H1 (cell line): Measurements from ENCODE around the gene MAJIN. TPM values are rescaled to one million over a fixed set of nuclear protein-coding genes. Genes with fewer than 3 reads are reported as not detected.

ENCODE experiments used
- CTCF ChIA-PET: fragments of 300-600 bp; sonication (Branson Sonifier 250); formaldehyde crosslinking; loops from one replicate; lab custom pipeline; 2021; ENCODE audit not compliant: partially characterized antibody; lab: Charles Lee
- POLR2A ChIA-PET: fragments of 300-600 bp; sonication (Branson Sonifier 250); formaldehyde crosslinking; loops from one replicate; lab custom pipeline; 2021; ENCODE audit warnings: inconsistent platforms; ENCODE audit not compliant: partially characterized antibody; lab: Charles Lee
- DNase-seq, 2 experiments: peaks; one replicate each; pipeline versions ENCODE4 v3.0.0 to v3.0.0-alpha.2; 2010 to 2022; ENCODE audit warnings: low spot score in 2 of 2, low read depth in 1 of 2, mixed read lengths in 1 of 2
- FAIRE-seq: peaks from 2 replicates; lab custom pipeline; 2011; peaks lifted over from hg19 to GRCh38; lab: Jason Lieb, UNC
- H2AFZ ChIP-seq: 2 replicates; pipeline ENCODE4 v1.8.1; 2012; ENCODE audit warnings: low read length, inconsistent platforms
- H2AK5ac ChIP-seq: 2 replicates; pipeline ENCODE4 v1.6.1; 2013; ENCODE audit warnings: low read depth, low read length
- H2BK120ac ChIP-seq: replicated peaks from 2 replicates; pipeline ENCODE3; 2013; ENCODE audit warnings: low read depth, low read length, inconsistent platforms
- H2BK12ac ChIP-seq: 2 replicates; pipeline ENCODE4 v1.6.1; 2013; ENCODE audit warnings: low read depth, low read length
- H2BK15ac ChIP-seq: 2 replicates; pipeline ENCODE4 v1.6.1; 2013; ENCODE audit warnings: low read length
- H2BK20ac ChIP-seq: 2 replicates; pipeline ENCODE4 v1.6.1; 2013; ENCODE audit warnings: low read length
- H2BK5ac ChIP-seq: 2 replicates; pipeline ENCODE4 v1.6.1; 2013; ENCODE audit warnings: low read depth, low read length
- H3K14ac ChIP-seq: 2 replicates; pipeline ENCODE4 v1.6.1; 2013; ENCODE audit warnings: inconsistent platforms; ENCODE audit not compliant: insufficient read length
- H3K18ac ChIP-seq: 2 replicates; pipeline ENCODE4 v1.6.1; 2013; ENCODE audit warnings: low read length; ENCODE audit errors: extremely low read depth
- H3K23ac ChIP-seq: 2 replicates; pipeline ENCODE4 v1.6.1; 2013; ENCODE audit warnings: inconsistent platforms; ENCODE audit not compliant: insufficient read length
- H3K23me2 ChIP-seq: 2 replicates; pipeline ENCODE4 v1.6.1; 2013; ENCODE audit warnings: low read depth, low read length
- H3K27ac ChIP-seq: 2 replicates; pipeline ENCODE4 v1.6.1; 2011; ENCODE audit warnings: low read depth, low read length, inconsistent platforms
- H3K27me3 ChIP-seq, 4 experiments: replicated peaks in 1 of 4; 1 replicate in 1 of 4; 2 replicates in 3 of 4; pipeline versions ENCODE4 v1.6.1 to v1.8.1; 2011 to 2013; ENCODE audit warnings: low read length in 3 of 4, mild to moderate bottlenecking in 3 of 4, inconsistent platforms in 2 of 4, mixed read lengths in 2 of 4, moderate library complexity in 1 of 4; ENCODE audit not compliant: control insufficient read depth in 3 of 4, insufficient read depth in 3 of 4; ENCODE audit errors: extremely low read depth in 1 of 4
- H3K36me3 ChIP-seq, 4 experiments: 2 replicates each; pipeline versions ENCODE4 v1.6.1 to v1.8.1; 2011 to 2013; ENCODE audit warnings: mild to moderate bottlenecking in 4 of 4, low read length in 3 of 4, moderate library complexity in 2 of 4, control low read depth in 1 of 4, inconsistent platforms in 1 of 4; ENCODE audit not compliant: insufficient read depth in 4 of 4, control insufficient read depth in 2 of 4
- H3K4ac ChIP-seq: replicated peaks from 2 replicates; pipeline ENCODE3; 2013; ENCODE audit warnings: low read length, low read depth, mixed read lengths, inconsistent platforms; ENCODE audit not compliant: insufficient read length
- H3K4me1 ChIP-seq, 4 experiments: replicated peaks in 1 of 4; 1 replicate in 1 of 4; 2 replicates in 3 of 4; pipeline versions ENCODE4 v1.6.1 to v1.8.1; 2011 to 2013; ENCODE audit warnings: low read length in 3 of 4, inconsistent platforms in 2 of 4, mixed read lengths in 1 of 4; ENCODE audit not compliant: insufficient read depth in 4 of 4, control insufficient read depth in 3 of 4
- H3K4me2 ChIP-seq, 2 experiments: 2 replicates each; pipeline versions ENCODE4 v1.6.1 to v1.8.1; 2011 to 2013; ENCODE audit warnings: low read depth in 2 of 2, low read length in 2 of 2, control low read depth in 1 of 2, inconsistent platforms in 1 of 2, mild to moderate bottlenecking in 1 of 2; ENCODE audit not compliant: insufficient read depth in 1 of 2
- H3K4me3 ChIP-seq, 4 experiments: fragments of 200-600, 300-600 bp in 1 of 4; sonication (generic), shearing (Covaris generic), sonication (Bioruptor Twin) in 1 of 4; 2 replicates each; pipeline versions ENCODE4 v1.5.1 to v1.8.1; 2011 to 2016; ENCODE audit warnings: low read length in 4 of 4, low read depth in 3 of 4, control low read depth in 2 of 4, inconsistent platforms in 2 of 4, mild to moderate bottlenecking in 2 of 4, mixed read lengths in 1 of 4, moderate library complexity in 1 of 4; ENCODE audit not compliant: insufficient read depth in 2 of 4; ENCODE audit errors: extremely low read depth in 1 of 4
- H3K56ac ChIP-seq: replicated peaks from 2 replicates; pipeline ENCODE3; 2013; ENCODE audit warnings: low read depth, mild to moderate bottlenecking, mixed read lengths, low read length, inconsistent platforms; ENCODE audit not compliant: insufficient read length
- H3K79me1 ChIP-seq: 2 replicates; pipeline ENCODE4 v1.6.1; 2013; ENCODE audit warnings: low read depth, low read length, control low read depth
- H3K79me2 ChIP-seq, 2 experiments: 2 replicates each; pipeline versions ENCODE4 v1.6.1 to v1.8.1; 2012 to 2013; ENCODE audit warnings: low read length in 2 of 2, mild to moderate bottlenecking in 2 of 2, inconsistent platforms in 1 of 2; ENCODE audit not compliant: insufficient read depth in 2 of 2, control insufficient read depth in 1 of 2
- H3K9ac ChIP-seq, 4 experiments: replicated peaks in 1 of 4; 1 replicate in 1 of 4; 2 replicates in 3 of 4; pipeline versions ENCODE4 v1.6.1 to v1.8.1; 2011 to 2013; ENCODE audit warnings: low read depth in 3 of 4, low read length in 3 of 4, control low read depth in 2 of 4, mild to moderate bottlenecking in 2 of 4, moderate library complexity in 2 of 4, inconsistent platforms in 1 of 4; ENCODE audit errors: extremely low read depth in 1 of 4
- H3K9me3 ChIP-seq, 2 experiments: 2 replicates each; pipeline versions ENCODE4 v1.6.1 to v1.8.1; 2012 to 2013; ENCODE audit warnings: mild to moderate bottlenecking in 2 of 2, moderate library complexity in 2 of 2, control low read depth in 1 of 2, inconsistent platforms in 1 of 2, low read depth in 1 of 2, low read length in 1 of 2, mixed read lengths in 1 of 2; ENCODE audit not compliant: insufficient read depth in 2 of 2
- H4K20me1 ChIP-seq, 2 experiments: replicated peaks in 1 of 2; 2 replicates each; pipeline versions ENCODE3 to v1.8.1; 2011 to 2013; ENCODE audit warnings: inconsistent platforms in 2 of 2, low read length in 2 of 2, mild to moderate bottlenecking in 1 of 2; ENCODE audit not compliant: insufficient read depth in 2 of 2, control insufficient read depth in 1 of 2
- H4K5ac ChIP-seq: 2 replicates; pipeline ENCODE4 v1.6.1; 2013; ENCODE audit warnings: low read length, low read depth, mixed read lengths, inconsistent platforms; ENCODE audit not compliant: insufficient read length
- H4K8ac ChIP-seq: 2 replicates; pipeline ENCODE4 v1.8.0; 2013; ENCODE audit warnings: mild to moderate bottlenecking, moderate library complexity, low read length, inconsistent platforms; ENCODE audit not compliant: insufficient read depth; ENCODE audit errors: extremely low read depth
- H4K91ac ChIP-seq: replicated peaks from 2 replicates; pipeline ENCODE3; 2013; ENCODE audit warnings: low read length, mixed read lengths, inconsistent platforms; ENCODE audit not compliant: insufficient read length
- ASH2L ChIP-seq: fragments of 200-600, 300-600 bp; sonication (generic); IDR thresholded peaks from one replicate; pipeline ENCODE4 v1.7.1; 2017; ENCODE audit warnings: low read length
- CHD1 ChIP-seq: IDR thresholded peaks from 2 replicates; pipeline ENCODE4 v1.6.1; 2012; ENCODE audit warnings: low read depth, low read length, improper control_type of control experiment
- GTF2F1 ChIP-seq: IDR thresholded peaks from 2 replicates; pipeline ENCODE4 v1.6.1; 2012; ENCODE audit warnings: low read depth, low read length, improper control_type of control experiment, borderline replicate concordance
- KDM4A ChIP-seq: IDR thresholded peaks from one replicate; pipeline ENCODE4 v1.7.1; 2012; ENCODE audit warnings: low read depth, mild to moderate bottlenecking, moderate library complexity, low read length, inconsistent platforms; ENCODE audit not compliant: severe bottlenecking
- SP4 ChIP-seq: IDR thresholded peaks from 2 replicates; pipeline ENCODE4 v1.6.1; 2012; ENCODE audit warnings: low read length, inconsistent platforms
- WGBS, 2 experiments: shearing (Covaris generic) in 1 of 2; methylation state at CpG; one replicate each; pipeline versions ENCODE4 v1.1.6 to v1.1.7; 2013 to 2015; ENCODE audit warnings: low lambda C conversion rate in 2 of 2, mixed read lengths in 2 of 2, inconsistent platforms in 1 of 2, low coverage in 1 of 2, missing lambda C conversion rate in 1 of 2; ENCODE audit not compliant: insufficient replicate concordance in 2 of 2, insufficient coverage in 1 of 2, insufficient read length in 1 of 2; ENCODE audit errors: extremely low coverage in 1 of 2, missing lambda C conversion rate in 1 of 2; 5-methylcytosine and 5-hydroxymethylcytosine counted together
- polyA plus RNA-seq, 7 experiments: library from polyadenylated mRNA; depleted of rRNA in 3 of 7; stranded (reverse) in 5 of 7; unstranded in 2 of 7; fragments of >200 nt in 5 of 7; fragments of 200-250 nt in 2 of 7; gene quantifications; 1 replicate in 5 of 7; 2 replicates in 1 of 7; 4 replicates in 1 of 7; pipeline versions ENCODE4 v1.2.1 to v1.2.3, GENCODE V29; 2011 to 2013; ENCODE audit warnings: missing spikeins in 2 of 7, mixed read lengths in 2 of 7
- total RNA-seq: library from RNA; stranded (reverse); fragmentation: NEBNext Ultra II Directional; extraction: Animal tissue kit (Norgen Biotek cat#: 25700); gene quantifications from 2 replicates; pipeline ENCODE4 v1.2.1, GENCODE V29; 2021
- TF ChIP-seq, protein P1 (sequence below): IDR thresholded peaks from 2 replicates; pipeline ENCODE4 v1.6.1; 2012; ENCODE audit warnings: inconsistent platforms
- TF ChIP-seq, protein P2 (sequence below): IDR thresholded peaks from 2 replicates; pipeline ENCODE4 v1.6.1; 2011; ENCODE audit warnings: low read length, improper control_type of control experiment
- TF ChIP-seq, protein P3 (sequence below): IDR thresholded peaks from 2 replicates; pipeline ENCODE4 v1.6.1; 2011; ENCODE audit warnings: low read depth, mild to moderate bottlenecking, low read length; ENCODE audit not compliant: insufficient read depth

Gene MAJIN
- total and polyA plus RNA-seq, 2 of the 8 experiments (the other 6 are each of a cell fraction or from before 2014, with no cell fraction given) = not detected

DNA sequence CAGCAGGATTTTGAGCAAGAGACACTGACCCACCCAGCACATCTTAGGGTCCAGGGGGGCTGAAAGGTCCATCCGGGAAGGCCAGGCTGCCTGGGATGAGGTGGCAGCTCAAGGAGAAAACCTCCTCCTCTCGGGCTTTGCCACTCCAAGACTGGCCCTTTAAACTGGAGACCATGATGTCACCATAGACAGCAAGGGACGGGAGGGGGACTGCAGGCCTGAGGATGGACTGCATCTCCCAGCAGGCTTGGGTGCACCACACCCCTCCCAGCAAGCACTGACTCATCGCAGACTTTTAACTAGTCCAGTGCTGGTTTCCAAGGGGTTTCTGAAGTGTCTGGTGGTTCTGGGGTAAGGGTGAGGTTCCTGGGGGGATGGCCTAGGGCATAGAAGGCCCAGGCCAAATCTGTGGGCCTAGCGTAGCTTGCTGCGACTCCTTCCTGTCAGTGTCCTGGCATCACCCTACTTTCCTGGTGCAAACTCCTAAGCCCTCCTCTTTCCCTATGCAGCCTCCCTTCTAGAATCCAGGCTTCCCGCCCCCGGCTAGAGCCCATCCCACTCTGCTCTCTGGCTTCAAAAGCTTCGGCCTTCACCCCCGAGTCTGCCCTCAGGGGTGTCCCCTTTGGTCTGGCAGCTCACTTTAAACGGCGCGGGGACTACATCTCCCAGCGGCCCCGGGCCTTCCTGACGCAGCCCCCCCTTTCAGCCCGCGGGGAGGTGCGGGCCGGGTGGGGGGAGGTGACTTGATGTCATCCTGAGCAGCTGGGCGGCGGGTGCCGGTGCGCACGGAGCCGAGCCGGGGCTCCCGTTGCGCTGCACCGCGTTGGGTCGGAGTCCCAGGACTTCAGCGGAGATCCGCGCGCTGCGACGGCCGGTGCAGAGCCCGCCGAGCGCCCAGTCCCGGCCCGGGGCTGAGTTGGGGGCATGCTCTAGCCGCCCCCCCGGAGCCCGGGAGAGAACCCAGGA, 47.7 kb downstream of the MAJIN start, which contains the start of gene PPP2R5B:
Gene PPP2R5B (plus strand): TSS at position 746 of the 966 bp plus-strand sequence. CDS start 1,046 bp downstream, outside the sequence.
- no peaks in the 10 kb centered on the region for H3K9me3 ChIP-seq
- H3K56ac ChIP-seq = peak within 1 kb of the TSS; percentile 46
- peak within 1 kb of the TSS in 3 of 4 experiments; percentile 21 to 39 (median 25); a peak in 4 of 7 replicates for H3K9ac ChIP-seq
- peaks cover 0 to 6% (median 4%) of the 10 kb centered on the region in 4 experiments; a peak in 4 of 7 replicates for H3K27me3 ChIP-seq
- peak within 1 kb of the TSS; percentile 65; the same call in 1 of the 2 replicates for H2BK15ac ChIP-seq
- peak within 1 kb of the TSS; percentile 22 for H3K4ac ChIP-seq
- ChIA-PET CTCF (interaction anchor here (0.6 to 2.4 kb wide), 6 partner anchors 10 to 77 kb away, joined by 3 to 7 read pairs (median 4); no protein-coding TSS in a partner anchor), POLR2A (interaction anchor here (0.8 to 2.0 kb wide), 11 partner anchors 8 to 188 kb away, joined by 3 to 11 read pairs (median 3); partner anchors contain the start of genes BATF2, EHD1, GPHA2 and MEN1)
- H3K4me2 ChIP-seq = peak within 1 kb of the TSS; percentile 71 to 84
- peaks cover 8% of the 10 kb centered on the region; the same call in 1 of the 2 replicates for H3K23me2 ChIP-seq
- no peaks in the 10 kb centered on the region; a peak in 1 of 8 replicates for H3K36me3 ChIP-seq
- H2BK120ac ChIP-seq = no peak within 1 kb of the TSS
- peak within 1 kb of the TSS; percentile 75; the same call in 1 of the 2 replicates for H2BK12ac ChIP-seq
- H3K4me3 ChIP-seq = peak within 1 kb of the TSS; percentile 39 to 84 (median 55)
- peak within 1 kb of the TSS; percentile 92 for H2BK5ac ChIP-seq
- H2AFZ ChIP-seq = peak within 1 kb of the TSS; percentile 98
- H2AK5ac ChIP-seq = no peak within 1 kb of the TSS
- H4K8ac ChIP-seq = peak within 1 kb of the TSS; percentile 82
- WGBS, 2 experiments = 3% methylated on average over 36 of the region's 47 CpGs; no CpG with 5 or more reads in 1 of the 2 experiments
- H3K79me1 ChIP-seq = no peaks in the 10 kb centered on the region
- no peak within 1 kb of the TSS for H3K14ac ChIP-seq
- peak within 1 kb of the TSS; percentile 32 for H3K18ac ChIP-seq
- FAIRE-seq (peak; percentile 98), DNase-seq (peak; percentile 69 to 87)
- no peaks in the 10 kb centered on the region for H3K79me2 ChIP-seq
- no peaks in the 10 kb centered on the region for H4K20me1 ChIP-seq
- no peak within 1 kb of the TSS for H2BK20ac ChIP-seq
- H3K27ac ChIP-seq = peak within 1 kb of the TSS; percentile 71
- peaks cover 0 to 7% (median 4%) of the 10 kb centered on the region in 4 experiments; a peak in 5 of 7 replicates for H3K4me1 ChIP-seq
- peak within 1 kb of the TSS; percentile 58 for H4K91ac ChIP-seq
- H4K5ac ChIP-seq = peak within 1 kb of the TSS; percentile 20
- no peak within 1 kb of the TSS for H3K23ac ChIP-seq
- peak; percentile 79 for TF ChIP-seq KDM4A
- TF ChIP-seq, protein P1, sequence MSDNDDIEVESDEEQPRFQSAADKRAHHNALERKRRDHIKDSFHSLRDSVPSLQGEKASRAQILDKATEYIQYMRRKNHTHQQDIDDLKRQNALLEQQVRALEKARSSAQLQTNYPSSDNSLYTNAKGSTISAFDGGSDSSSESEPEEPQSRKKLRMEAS = 0 out of 2 replicates have a peak, but pooled peaks have one; percentile 8
- peak; percentile 54 for TF ChIP-seq ASH2L
- TF ChIP-seq, protein P2, sequence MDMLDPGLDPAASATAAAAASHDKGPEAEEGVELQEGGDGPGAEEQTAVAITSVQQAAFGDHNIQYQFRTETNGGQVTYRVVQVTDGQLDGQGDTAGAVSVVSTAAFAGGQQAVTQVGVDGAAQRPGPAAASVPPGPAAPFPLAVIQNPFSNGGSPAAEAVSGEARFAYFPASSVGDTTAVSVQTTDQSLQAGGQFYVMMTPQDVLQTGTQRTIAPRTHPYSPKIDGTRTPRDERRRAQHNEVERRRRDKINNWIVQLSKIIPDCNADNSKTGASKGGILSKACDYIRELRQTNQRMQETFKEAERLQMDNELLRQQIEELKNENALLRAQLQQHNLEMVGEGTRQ = no peak
- no peak for TF ChIP-seq CHD1
- peak; percentile 58; the same call in 1 of the 2 replicates for TF ChIP-seq SP4
- no peak for TF ChIP-seq GTF2F1
- TF ChIP-seq, protein P3, sequence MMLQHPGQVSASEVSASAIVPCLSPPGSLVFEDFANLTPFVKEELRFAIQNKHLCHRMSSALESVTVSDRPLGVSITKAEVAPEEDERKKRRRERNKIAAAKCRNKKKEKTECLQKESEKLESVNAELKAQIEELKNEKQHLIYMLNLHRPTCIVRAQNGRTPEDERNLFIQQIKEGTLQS = peak; percentile 42; the same call in 1 of the 2 replicates
